Neuron (in vitro differentiated cells): ENCODE measurements around the gene C12orf57.

Experiments
- H2AFZ ChIP-seq: one replicate; pipeline ENCODE4 v1.6.1; 2013; ENCODE audit warnings: low read depth, mild to moderate bottlenecking, inconsistent platforms, low read length, moderate library complexity
- H3K27me3 ChIP-seq: one replicate; pipeline ENCODE4 v1.6.1; 2013; ENCODE audit warnings: low read length; ENCODE audit not compliant: insufficient read depth
- H3K36me3 ChIP-seq: one replicate; pipeline ENCODE4 v1.6.1; 2013; ENCODE audit warnings: low read length; ENCODE audit not compliant: insufficient read depth
- H3K4me1 ChIP-seq: one replicate; pipeline ENCODE4 v1.6.1; 2013; ENCODE audit warnings: low read length; ENCODE audit not compliant: insufficient read depth
- H3K4me3 ChIP-seq: 2 replicates; pipeline ENCODE4 v1.5.1; 2013; ENCODE audit warnings: mild to moderate bottlenecking, low read length, moderate library complexity
- H3K9me3 ChIP-seq: one replicate; pipeline ENCODE4 v1.6.1; 2013; ENCODE audit warnings: low read length

C12orf57 gene

GRCh38 chr12:6948873-6949594, 5.2 kb downstream of the C12orf57 start:
- peaks cover 12% of the 10 kb centered on the region for H3K4me1 ChIP-seq
- no peak overlapping the region for H3K4me3 ChIP-seq
- no peaks in the 10 kb centered on the region for H3K9me3 ChIP-seq
- no peaks in the 10 kb centered on the region for H3K27me3 ChIP-seq
- peaks cover 8% of the 10 kb centered on the region for H3K36me3 ChIP-seq
- no peak overlapping the region for H2AFZ ChIP-seq

- Histone ChIP-seq H3K36me3 (peaks cover 6% of the 10 kb centered on the region), H3K4me3 (no peak overlapping the region), H3K4me1 (peaks cover 4% of the 10 kb centered on the region), H2AFZ (no peak overlapping the region), H3K9me3 (no peaks in the 10 kb centered on the region), H3K27me3 (no peaks in the 10 kb centered on the region)
Observed at GRCh38 chr12:6950401-6950801, 6.6 kb downstream of the C12orf57 start.

- Histone ChIP-seq H3K4me1 (peaks cover 3% of the 10 kb centered on the region), H3K27me3 (no peaks in the 10 kb centered on the region), H3K4me3 (no peak within 1 kb of the TSS), H3K9me3 (no peaks in the 10 kb centered on the region), H3K36me3 (no peaks in the 10 kb centered on the region), H2AFZ (no peak within 1 kb of the TSS)
Observed at GRCh38 chr12:6950811-6951540, 7.2 kb downstream of the C12orf57 start, which contains the start of gene PTPN6. Gene PTPN6, plus strand, starts transcription at chr12:6951356. Its CDS starts 157 bp downstream, at chr12:6951513.

- Histone ChIP-seq H3K4me3 (no peak overlapping the region), H3K36me3 (no peaks in the 10 kb centered on the region), H3K4me1 (peaks cover 3% of the 10 kb centered on the region), H3K27me3 (no peaks in the 10 kb centered on the region), H2AFZ (no peak overlapping the region), H3K9me3 (no peaks in the 10 kb centered on the region)
Observed at GRCh38 chr12:6951551-6952120, 7.8 kb downstream of the C12orf57 start.

- Histone ChIP-seq H3K9me3 (no peaks in the 10 kb centered on the region), H3K4me1 (peaks cover 3% of the 10 kb centered on the region), H2AFZ (no peak overlapping the region), H3K27me3 (no peaks in the 10 kb centered on the region), H3K4me3 (no peak overlapping the region), H3K36me3 (no peaks in the 10 kb centered on the region)
Observed at GRCh38 chr12:6952121-6952862, 8.5 kb downstream of the C12orf57 start.

GRCh38 chr12:6952863-6953441, 9.1 kb downstream of the C12orf57 start:
- H3K4me1 ChIP-seq = peaks cover 3% of the 10 kb centered on the region
- H3K9me3 ChIP-seq = no peaks in the 10 kb centered on the region
- H3K27me3 ChIP-seq = no peaks in the 10 kb centered on the region
- no peak overlapping the region for H3K4me3 ChIP-seq
- no peak overlapping the region for H2AFZ ChIP-seq
- H3K36me3 ChIP-seq = no peaks in the 10 kb centered on the region

- no peak overlapping the region for H3K4me3 ChIP-seq
Observed at GRCh38 chr12:6953442-6954315, 9.9 kb downstream of the C12orf57 start.

GRCh38 chr12:6954316-6955107, 10.7 kb downstream of the C12orf57 start:
- Histone ChIP-seq H3K36me3 (no peaks in the 10 kb centered on the region), H3K4me1 (peaks cover 3% of the 10 kb centered on the region), H2AFZ (no peak overlapping the region), H3K27me3 (no peaks in the 10 kb centered on the region), H3K9me3 (no peaks in the 10 kb centered on the region), H3K4me3 (no peak overlapping the region)

More at GRCh38 chr12:6953442-6954315, 9.9 kb downstream of the C12orf57 start:
- Histone ChIP-seq H3K9me3 (no peaks in the 10 kb centered on the region), H3K4me1 (peaks cover 3% of the 10 kb centered on the region), H3K27me3 (no peaks in the 10 kb centered on the region), H3K36me3 (no peaks in the 10 kb centered on the region), H2AFZ (no peak overlapping the region)

GRCh38 chr12:6955108-6956020, 11.5 kb downstream of the C12orf57 start:
- Histone ChIP-seq H3K4me3 (no peak overlapping the region), H3K9me3 (no peaks in the 10 kb centered on the region), H3K36me3 (no peaks in the 10 kb centered on the region), H2AFZ (no peak overlapping the region), H3K27me3 (no peaks in the 10 kb centered on the region), H3K4me1 (peaks cover 3% of the 10 kb centered on the region)

GRCh38 chr12:6956021-6956727, 12.4 kb downstream of the C12orf57 start:
- Histone ChIP-seq H3K4me1 (peaks cover 3% of the 10 kb centered on the region), H3K27me3 (no peaks in the 10 kb centered on the region), H2AFZ (no peak overlapping the region), H3K36me3 (no peaks in the 10 kb centered on the region), H3K4me3 (no peak overlapping the region), H3K9me3 (no peaks in the 10 kb centered on the region)
